Measurements from ENCODE around the gene ARMCX4. TPM values are rescaled to one million over a fixed set of nuclear protein-coding genes. Genes with fewer than 3 reads are reported as not detected.

The ARMCX4 gene
- total RNA-seq, 1 donor from 2014 or later = 16.8 TPM

GRCh38 chrX:101452056-101452455 lies 33.2 kb upstream of the ARMCX4 start:
- DNase-seq (ENCODE audit: extremely low spot score, unreplicated experiment) = no peak
- Mint-ChIP-seq H3K27me3 (ENCODE audit: unreplicated experiment) (no peaks in the 10 kb centered on the region), H3K4me3 (ENCODE audit: unreplicated experiment) (no peak overlapping the region), H3K9me3 (ENCODE audit: unreplicated experiment) (peaks cover 29% of the 10 kb centered on the region), H3K36me3 (ENCODE audit: unreplicated experiment) (peaks cover 31% of the 10 kb centered on the region), H3K4me1 (ENCODE audit: unreplicated experiment) (no peaks in the 10 kb centered on the region), H3K27ac (ENCODE audit: unreplicated experiment) (no peak overlapping the region)
- no peak for TF ChIP-seq CTCF (IDR thresholded peaks at IDR 0.05)

- no peak for DNase-seq (ENCODE audit: extremely low spot score, unreplicated experiment)
- H3K4me1 Mint-ChIP-seq (ENCODE audit: unreplicated experiment) = no peaks in the 10 kb centered on the region
- no peak for TF ChIP-seq CTCF (IDR thresholded peaks at IDR 0.05)
- H3K27ac Mint-ChIP-seq (ENCODE audit: unreplicated experiment) = no peak overlapping the region
- no peak overlapping the region for H3K4me3 Mint-ChIP-seq (ENCODE audit: unreplicated experiment)
- H3K36me3 Mint-ChIP-seq (ENCODE audit: unreplicated experiment) = peaks cover 6% of the 10 kb centered on the region
- no peaks in the 10 kb centered on the region for H3K27me3 Mint-ChIP-seq (ENCODE audit: unreplicated experiment)
- H3K9me3 Mint-ChIP-seq (ENCODE audit: unreplicated experiment) = peaks cover 7% of the 10 kb centered on the region
These were observed 24.6 kb upstream of the ARMCX4 start for GRCh38 chrX:101460669-101461068.

- Mint-ChIP-seq H3K27ac (ENCODE audit: unreplicated experiment) (no peak overlapping the region), H3K27me3 (ENCODE audit: unreplicated experiment) (no peaks in the 10 kb centered on the region), H3K4me3 (ENCODE audit: unreplicated experiment) (no peak overlapping the region), H3K4me1 (ENCODE audit: unreplicated experiment) (no peaks in the 10 kb centered on the region), H3K9me3 (ENCODE audit: unreplicated experiment) (peaks cover 15% of the 10 kb centered on the region), H3K36me3 (ENCODE audit: unreplicated experiment) (peaks cover 10% of the 10 kb centered on the region)
- DNase-seq (ENCODE audit: extremely low spot score, unreplicated experiment) = no peak
- peak; percentile 34 for TF ChIP-seq CTCF (IDR thresholded peaks at IDR 0.05)
These were observed 22.4 kb upstream of the ARMCX4 start for GRCh38 chrX:101462892-101463291.

- peaks cover 5% of the 10 kb centered on the region for H3K9me3 Mint-ChIP-seq (ENCODE audit: unreplicated experiment)
- peaks cover 5% of the 10 kb centered on the region for H3K4me1 Mint-ChIP-seq (ENCODE audit: unreplicated experiment)
- H3K36me3 Mint-ChIP-seq (ENCODE audit: unreplicated experiment) = no peaks in the 10 kb centered on the region
- H3K4me3 Mint-ChIP-seq (ENCODE audit: unreplicated experiment) = no peak overlapping the region
- peak overlapping the region; percentile 54 for H3K27ac Mint-ChIP-seq (ENCODE audit: unreplicated experiment)
- no peaks in the 10 kb centered on the region for H3K27me3 Mint-ChIP-seq (ENCODE audit: unreplicated experiment)
- no peak for TF ChIP-seq CTCF (IDR thresholded peaks at IDR 0.05)
- no peak for DNase-seq (ENCODE audit: extremely low spot score, unreplicated experiment)
These were observed 6.9 kb upstream of the ARMCX4 start for GRCh38 chrX:101478366-101478765.

- Mint-ChIP-seq H3K9me3 (ENCODE audit: unreplicated experiment) (no peaks in the 10 kb centered on the region), H3K4me1 (ENCODE audit: unreplicated experiment) (peaks cover 26% of the 10 kb centered on the region), H3K36me3 (ENCODE audit: unreplicated experiment) (no peaks in the 10 kb centered on the region), H3K4me3 (ENCODE audit: unreplicated experiment) (no peak overlapping the region), H3K27me3 (ENCODE audit: unreplicated experiment) (no peaks in the 10 kb centered on the region), H3K27ac (ENCODE audit: unreplicated experiment) (no peak overlapping the region)
- DNase-seq (ENCODE audit: extremely low spot score, unreplicated experiment) = no peak
- TF ChIP-seq CTCF (IDR thresholded peaks at IDR 0.05) = no peak
These were observed 3.0 kb upstream of the ARMCX4 start for GRCh38 chrX:101482296-101482695.
